ENCODE measurements around the gene DSTN. TPM values are rescaled to one million over a fixed set of nuclear protein-coding genes. Genes with fewer than 3 reads are reported as not detected.

Gene DSTN
- total RNA-seq, 1 donor from 2014 or later = 20.1 TPM

DNA sequence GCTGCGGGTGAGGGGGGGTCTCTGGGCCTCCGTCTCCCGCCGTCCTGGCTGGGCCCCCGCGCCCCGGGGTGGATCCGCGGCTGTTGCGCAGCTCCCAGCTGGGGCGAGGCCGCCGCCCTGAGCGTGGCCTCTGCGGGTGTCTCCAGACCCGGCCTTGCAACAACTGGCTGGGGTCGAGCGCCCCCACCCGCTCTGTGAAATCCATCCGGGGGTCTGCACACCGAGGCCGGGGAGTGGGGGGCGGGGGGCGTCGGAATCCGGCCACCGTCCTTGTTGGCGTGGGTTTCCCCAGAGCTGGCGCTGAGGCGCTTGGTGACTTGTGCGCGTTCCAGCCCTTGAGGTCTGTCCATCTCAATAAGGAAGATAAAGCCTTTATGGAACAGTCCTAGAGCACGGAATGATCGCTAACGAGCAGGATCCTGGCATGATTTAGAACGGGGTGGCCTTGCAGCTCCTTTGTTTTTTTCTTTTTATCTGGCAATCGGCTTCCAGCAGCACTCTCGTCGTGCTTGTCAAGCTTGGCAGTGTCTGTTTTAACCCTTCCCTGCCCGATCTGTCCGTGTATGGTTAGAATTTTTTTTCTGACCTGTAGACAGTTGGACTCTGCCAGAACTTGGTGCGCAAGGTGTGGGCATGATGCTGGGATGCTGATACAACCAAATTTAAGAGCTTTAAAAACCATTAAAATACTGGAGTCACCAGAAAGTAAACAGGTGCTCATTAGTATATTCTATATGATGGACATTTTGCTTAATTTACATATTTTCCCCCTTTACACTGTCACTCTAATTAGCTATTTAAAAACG is 675 bp downstream of the DSTN start:
- DNase-seq (no peak), ATAC-seq (ENCODE audit: low read depth) (peak; percentile 37)
- Mint-ChIP-seq H3K27me3 (no peaks in the 10 kb centered on the region), H3K9me3 (no peaks in the 10 kb centered on the region), H3K4me3 (peak overlapping the region; percentile 93), H3K36me3 (ENCODE audit: low read depth) (peaks cover 7% of the 10 kb centered on the region), H3K27ac (peak overlapping the region; percentile 70), H3K4me1 (peaks cover 16% of the 10 kb centered on the region)
- intact Hi-C loops (cut with micrococcal nuclease) = loop anchor here (1.0 to 5.0 kb wide), 7 partner anchors 47 to 718 kb away; partner anchors contain the start of genes KAT14, PET117, SNX5 and ZNF133
- TF ChIP-seq, protein P1, sequence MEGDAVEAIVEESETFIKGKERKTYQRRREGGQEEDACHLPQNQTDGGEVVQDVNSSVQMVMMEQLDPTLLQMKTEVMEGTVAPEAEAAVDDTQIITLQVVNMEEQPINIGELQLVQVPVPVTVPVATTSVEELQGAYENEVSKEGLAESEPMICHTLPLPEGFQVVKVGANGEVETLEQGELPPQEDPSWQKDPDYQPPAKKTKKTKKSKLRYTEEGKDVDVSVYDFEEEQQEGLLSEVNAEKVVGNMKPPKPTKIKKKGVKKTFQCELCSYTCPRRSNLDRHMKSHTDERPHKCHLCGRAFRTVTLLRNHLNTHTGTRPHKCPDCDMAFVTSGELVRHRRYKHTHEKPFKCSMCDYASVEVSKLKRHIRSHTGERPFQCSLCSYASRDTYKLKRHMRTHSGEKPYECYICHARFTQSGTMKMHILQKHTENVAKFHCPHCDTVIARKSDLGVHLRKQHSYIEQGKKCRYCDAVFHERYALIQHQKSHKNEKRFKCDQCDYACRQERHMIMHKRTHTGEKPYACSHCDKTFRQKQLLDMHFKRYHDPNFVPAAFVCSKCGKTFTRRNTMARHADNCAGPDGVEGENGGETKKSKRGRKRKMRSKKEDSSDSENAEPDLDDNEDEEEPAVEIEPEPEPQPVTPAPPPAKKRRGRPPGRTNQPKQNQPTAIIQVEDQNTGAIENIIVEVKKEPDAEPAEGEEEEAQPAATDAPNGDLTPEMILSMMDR (IDR thresholded peaks at IDR 0.05) = no peak
- CTCF ChIA-PET = interaction anchor here (0.7 to 1.7 kb wide), 3 partner anchors 34 to 720 kb away, joined by 3 to 5 read pairs (median 5); partner anchors contain the start of gene RRBP1
- POLR2A ChIA-PET = interaction anchor here (0.7 to 1.6 kb wide), 10 partner anchors 39 to 718 kb away, joined by 3 to 12 read pairs (median 3); partner anchors contain the start of genes BFSP1, SNX5 and ZNF133

DNA sequence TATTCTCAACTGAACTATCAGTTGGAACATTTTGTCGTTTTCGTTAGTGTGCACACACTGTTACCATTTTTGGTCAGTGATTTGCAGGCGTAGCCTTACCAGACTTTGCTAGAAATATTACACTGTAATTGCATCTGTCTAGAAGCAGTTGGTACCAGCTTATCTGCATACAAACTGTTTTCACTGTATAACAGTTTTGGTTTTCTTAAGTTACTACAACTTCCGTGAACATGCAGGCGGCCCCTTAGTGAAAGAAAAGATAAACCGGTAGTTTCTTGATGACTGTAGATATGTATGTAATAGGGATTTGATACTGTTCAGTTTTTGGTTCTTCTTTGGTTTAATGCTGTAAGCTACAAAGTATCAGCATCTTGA is 1.3 kb downstream of the DSTN start:
- Mint-ChIP-seq H3K36me3 (ENCODE audit: low read depth) (peaks cover 7% of the 10 kb centered on the region), H3K9me3 (no peaks in the 10 kb centered on the region), H3K27me3 (no peaks in the 10 kb centered on the region), H3K4me1 (peaks cover 16% of the 10 kb centered on the region), H3K4me3 (peak overlapping the region; percentile 93), H3K27ac (no peak overlapping the region)
- POLR2A ChIA-PET = interaction anchor here (0.7 to 1.0 kb wide), 3 partner anchors 40 to 433 kb away, joined by 3 to 5 read pairs (median 4); partner anchors contain the start of genes BFSP1 and SNX5
- TF ChIP-seq, protein P1 (IDR thresholded peaks at IDR 0.05) = no peak
- DNase-seq (no peak), ATAC-seq (ENCODE audit: low read depth) (no peak)
- intact Hi-C loops (cut with micrococcal nuclease) = loop anchor here (2.0 to 5.0 kb wide), 4 partner anchors 46 to 718 kb away; partner anchors contain the start of genes KAT14, PET117 and ZNF133
- CTCF ChIA-PET = interaction anchor here (1.7 kb wide), 1 partner anchor 34 kb away, joined by 5 read pairs; no protein-coding TSS in a partner anchor

DNA sequence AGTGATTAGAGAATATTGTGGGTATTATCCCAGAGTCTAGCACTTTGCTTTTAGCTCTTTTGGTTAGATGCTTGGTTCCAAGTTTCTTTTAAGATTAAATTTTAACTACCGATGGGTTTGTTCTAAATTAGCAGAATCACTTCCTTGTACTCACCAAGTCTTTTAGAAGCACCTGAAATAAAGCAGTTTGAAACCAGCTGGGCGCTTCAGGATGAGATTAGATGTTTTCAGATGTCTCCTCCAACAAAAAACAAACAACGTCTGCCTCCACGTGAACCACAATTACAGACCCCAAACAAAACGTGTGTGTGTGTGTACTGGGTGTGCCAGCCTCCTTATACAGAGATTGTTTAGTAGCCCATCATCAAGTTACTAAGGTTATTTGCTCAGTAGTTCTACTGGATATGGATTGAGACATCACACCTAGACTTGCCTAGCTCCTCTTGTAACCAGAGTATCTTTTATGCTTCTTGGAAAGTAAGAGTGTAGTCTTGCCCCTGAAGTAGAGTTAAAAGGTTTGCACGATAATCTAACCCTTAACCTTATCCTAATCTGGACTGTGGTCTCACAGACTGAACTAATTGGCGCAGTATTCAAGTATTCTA is 2.3 kb downstream of the DSTN start:
- no peak for DNase-seq
- no peak overlapping the region for H3K27ac Mint-ChIP-seq
- ChIA-PET POLR2A (no interaction called here), CTCF (no interaction called here)
- no peak for ATAC-seq (ENCODE audit: low read depth)
- peaks cover 16% of the 10 kb centered on the region for H3K4me1 Mint-ChIP-seq
- H3K9me3 Mint-ChIP-seq = no peaks in the 10 kb centered on the region
- H3K36me3 Mint-ChIP-seq (ENCODE audit: low read depth) = peaks cover 7% of the 10 kb centered on the region
- H3K4me3 Mint-ChIP-seq = no peak overlapping the region
- no peaks in the 10 kb centered on the region for H3K27me3 Mint-ChIP-seq
- TF ChIP-seq, protein P1 (IDR thresholded peaks at IDR 0.05) = no peak
- intact Hi-C loops (cut with micrococcal nuclease) = loop anchor here (5.0 kb wide), 1 partner anchor 45 kb away; no protein-coding TSS in a partner anchor

DNA sequence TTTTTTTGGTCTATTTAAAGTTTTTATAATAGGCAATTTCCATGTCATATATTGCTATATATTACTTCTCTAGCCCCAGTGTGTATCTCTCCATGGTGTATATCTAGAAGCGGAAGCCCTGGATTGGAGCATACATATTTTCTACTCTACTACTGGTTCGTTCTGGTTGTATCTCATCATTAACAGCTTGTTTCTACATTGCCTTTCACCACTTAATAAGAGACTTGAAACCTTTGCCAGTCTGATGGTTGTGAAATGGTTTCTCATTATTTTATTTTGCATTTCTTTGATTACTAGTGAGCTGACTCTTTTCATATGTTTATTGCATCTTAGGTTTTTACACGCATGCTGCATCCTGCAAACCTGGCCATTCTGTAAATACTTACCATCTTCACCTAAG is 3.6 kb downstream of the DSTN start:
- Mint-ChIP-seq H3K4me1 (peaks cover 16% of the 10 kb centered on the region), H3K27me3 (no peaks in the 10 kb centered on the region), H3K9me3 (no peaks in the 10 kb centered on the region), H3K4me3 (no peak overlapping the region), H3K27ac (no peak overlapping the region), H3K36me3 (ENCODE audit: low read depth) (peaks cover 7% of the 10 kb centered on the region)
- no peak for DNase-seq
- TF ChIP-seq, protein P1 (IDR thresholded peaks at IDR 0.05) = no peak
- ATAC-seq (ENCODE audit: low read depth) = no peak
- intact Hi-C loops (cut with micrococcal nuclease) = loop anchor here (5.0 kb wide), 1 partner anchor 44 kb away; no protein-coding TSS in a partner anchor
- ChIA-PET POLR2A (no interaction called here), CTCF (no interaction called here)

DNA sequence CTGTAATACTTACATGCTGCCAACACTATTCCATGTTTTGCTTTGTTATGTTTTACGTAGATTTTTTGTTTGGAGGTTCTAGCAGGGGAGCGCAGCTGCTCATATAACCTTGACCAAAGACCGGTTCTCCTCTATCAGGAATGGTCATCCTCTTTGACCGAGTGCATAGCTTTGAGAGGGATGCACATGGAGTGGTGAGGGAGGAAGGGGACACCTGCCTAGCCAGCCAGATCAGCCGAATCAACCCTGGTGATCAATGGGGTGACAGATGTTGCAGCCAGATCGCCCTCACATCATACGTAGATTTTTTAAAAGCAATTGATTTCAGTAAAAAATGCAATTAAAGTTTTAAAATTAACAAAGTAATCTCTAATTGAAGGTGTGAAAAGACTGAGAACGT is 6.3 kb downstream of the DSTN start:
- intact Hi-C loops (cut with micrococcal nuclease) = no loop called here
- Mint-ChIP-seq H3K4me3 (no peak overlapping the region), H3K27ac (no peak overlapping the region), H3K9me3 (no peaks in the 10 kb centered on the region), H3K4me1 (peaks cover 8% of the 10 kb centered on the region), H3K36me3 (ENCODE audit: low read depth) (peaks cover 3% of the 10 kb centered on the region), H3K27me3 (no peaks in the 10 kb centered on the region)
- TF ChIP-seq, protein P1 (IDR thresholded peaks at IDR 0.05) = no peak
- ChIA-PET POLR2A (no interaction called here), CTCF (no interaction called here)
- DNase-seq = no peak
- no peak for ATAC-seq (ENCODE audit: low read depth)
